Measurements from ENCODE around the gene FRAS1.
"Not testable (repeated sequence)": the region's sequence is repeated elsewhere in the genome, so short reads cannot be mapped to it uniquely, and the experiment has no call there.

The FRAS1 gene

GRCh38 chr4:78171482-78171881, 114.4 kb downstream of the FRAS1 start:
- no peak for DNase-seq

GRCh38 chr4:78174891-78175290, 117.8 kb downstream of the FRAS1 start:
- DNase-seq: no peak

- no peak for DNase-seq
Measured at GRCh38 chr4:78179196-78179595, 122.1 kb downstream of the FRAS1 start.

GRCh38 chr4:78181681-78182234, 124.6 kb downstream of the FRAS1 start:
- DNase-seq: not testable (repeated sequence)

- no peak for DNase-seq
Measured at GRCh38 chr4:78184584-78184983, 127.5 kb downstream of the FRAS1 start.

GRCh38 chr4:78185117-78185516, 128.0 kb downstream of the FRAS1 start:
- no peak for DNase-seq

GRCh38 chr4:78186597-78187543, 129.7 kb downstream of the FRAS1 start:
- DNase-seq: no peak

GRCh38 chr4:78190068-78190467, 132.9 kb downstream of the FRAS1 start:
- no peak for DNase-seq

- no peak for DNase-seq
Measured at GRCh38 chr4:78190595-78190994, 133.5 kb downstream of the FRAS1 start.

GRCh38 chr4:78197947-78198346, 140.8 kb downstream of the FRAS1 start:
- no peak for DNase-seq

GRCh38 chr4:78199984-78200383, 142.9 kb downstream of the FRAS1 start:
- DNase-seq: no peak

GRCh38 chr4:78200949-78201348, 143.8 kb downstream of the FRAS1 start:
- no peak for DNase-seq

- no peak for DNase-seq
Measured at GRCh38 chr4:78204176-78204575, 147.1 kb downstream of the FRAS1 start.

GRCh38 chr4:78205591-78205990, 148.5 kb downstream of the FRAS1 start:
- no peak for DNase-seq

- DNase-seq: no peak
Measured at GRCh38 chr4:78207541-78207940, 150.4 kb downstream of the FRAS1 start.

- DNase-seq: no peak
Measured at GRCh38 chr4:78207951-78208350, 150.8 kb downstream of the FRAS1 start.

- DNase-seq: not testable (repeated sequence)
Measured at GRCh38 chr4:78208896-78209295, 151.8 kb downstream of the FRAS1 start.

GRCh38 chr4:78210694-78211410, 153.7 kb downstream of the FRAS1 start:
- DNase-seq: no peak

- no peak for DNase-seq
Measured at GRCh38 chr4:78213218-78213617, 156.1 kb downstream of the FRAS1 start.

- DNase-seq: no peak
Measured at GRCh38 chr4:78214078-78214477, 157.0 kb downstream of the FRAS1 start.

- DNase-seq: no peak
Measured at GRCh38 chr4:78217557-78217956, 160.4 kb downstream of the FRAS1 start.

GRCh38 chr4:78218260-78218659, 161.1 kb downstream of the FRAS1 start:
- no peak for DNase-seq

- no peak for DNase-seq
Measured at GRCh38 chr4:78219825-78220224, 162.7 kb downstream of the FRAS1 start.

- no peak for DNase-seq
Measured at GRCh38 chr4:78220283-78220682, 163.2 kb downstream of the FRAS1 start.

Data from amniotic stem cell (primary cell).